Right cardiac atrium (tissue), 5 donors: Measurements from ENCODE around the gene MDK. TPM values are rescaled to one million over a fixed set of nuclear protein-coding genes. Genes with fewer than 3 reads are reported as not detected.
A peak's percentile ranks its signal among the peaks of the same experiment; 100 is the strongest.

Experiments used
- ATAC-seq, 2 donors: fragments of 200-7000 bp; cut with Tn5 transposase; one replicate each; pipeline versions ENCODE4 v1.8.0 to v1.9.1; 2020; ENCODE audit warnings: moderate library complexity in 2 of 2, mild to moderate bottlenecking in 1 of 2
- DNase-seq, 3 donors: peaks; one replicate each; pipeline ENCODE4 v3.0.0-alpha.2; 2020
- H3K27ac ChIP-seq: one replicate; pipeline ENCODE4 v1.5.1; 2013; ENCODE audit warnings: mild to moderate bottlenecking, low read length, control low read depth, moderate library complexity
- H3K27me3 ChIP-seq: one replicate; pipeline ENCODE4 v1.6.1; 2013; ENCODE audit not compliant: control insufficient read depth, insufficient read depth
- H3K4me1 ChIP-seq: one replicate; pipeline ENCODE4 v1.6.1; 2013; ENCODE audit warnings: low read length; ENCODE audit not compliant: control insufficient read depth, insufficient read depth
- H3K4me3 ChIP-seq: one replicate; pipeline ENCODE4 v1.5.1; 2013; ENCODE audit warnings: low read length, control low read depth
- H3K9me3 ChIP-seq: one replicate; pipeline ENCODE4 v1.6.1; 2013; ENCODE audit warnings: low read length; ENCODE audit not compliant: control insufficient read depth
- WGBS: extraction: QIAGEN DNeasy Blood & Tissue Kit; methylation state at CpG from one replicate; pipeline ENCODE4 v1.1.7; 2013; 5-methylcytosine and 5-hydroxymethylcytosine counted together
- intact Hi-C, 4 donors: fragments of 100-400 bp; cut with DNase I; formaldehyde crosslinking; loops; one replicate each; pipeline versions ENCODE4 v1.11.0 to v1.14.0; 2022 to 2023
- polyA plus RNA-seq: library from polyadenylated mRNA; stranded (reverse); fragments of 200-250 nt; gene quantifications from one replicate; pipeline ENCODE4 v1.2.3, GENCODE V29; 2013
- total RNA-seq, 4 donors: library from RNA; stranded (reverse); fragmentation: NEBNext Ultra II Directional; extraction: Animal tissue kit (Norgen Biotek cat#: 25700); gene quantifications; one replicate each; pipeline ENCODE4 v1.2.1, GENCODE V29; 2021
- donor health status: healthy with polysubstance abuse.
- donor health status: DM: no; HTN: yes; CAD: no.
- donor health status: DM: no; HTN: no; CAD: no.
- donor health status: DM: no; HTN: yes; CAD: no; lungs with severe emphysema.
- donor health status: DM: yes; HTN: yes; CAD: no.

Gene MDK
- total and polyA plus RNA-seq, 5 donors, result 9.9 to 18.8 (median 10.6) TPM

- intact Hi-C loops, result loop anchor here in 3 of 4 donors (5.0 kb wide), 2 partner anchors 141 to 146 kb away; no protein-coding TSS in a partner anchor
- Histone ChIP-seq H3K27ac (no peak overlapping the region), H3K27me3 (no peaks in the 10 kb centered on the region), H3K4me1 (no peaks in the 10 kb centered on the region), H3K9me3 (no peaks in the 10 kb centered on the region), H3K4me3 (peak overlapping the region; percentile 53)
- ATAC-seq, result no peak
- 2% methylated on average over 31 of the region's 31 CpGs for WGBS
- DNase-seq, result peak in 1 of 3 donors; percentile 62
Measured at GRCh38 chr11:46391186-46391577, 9.7 kb downstream of the MDK start.

DNA sequence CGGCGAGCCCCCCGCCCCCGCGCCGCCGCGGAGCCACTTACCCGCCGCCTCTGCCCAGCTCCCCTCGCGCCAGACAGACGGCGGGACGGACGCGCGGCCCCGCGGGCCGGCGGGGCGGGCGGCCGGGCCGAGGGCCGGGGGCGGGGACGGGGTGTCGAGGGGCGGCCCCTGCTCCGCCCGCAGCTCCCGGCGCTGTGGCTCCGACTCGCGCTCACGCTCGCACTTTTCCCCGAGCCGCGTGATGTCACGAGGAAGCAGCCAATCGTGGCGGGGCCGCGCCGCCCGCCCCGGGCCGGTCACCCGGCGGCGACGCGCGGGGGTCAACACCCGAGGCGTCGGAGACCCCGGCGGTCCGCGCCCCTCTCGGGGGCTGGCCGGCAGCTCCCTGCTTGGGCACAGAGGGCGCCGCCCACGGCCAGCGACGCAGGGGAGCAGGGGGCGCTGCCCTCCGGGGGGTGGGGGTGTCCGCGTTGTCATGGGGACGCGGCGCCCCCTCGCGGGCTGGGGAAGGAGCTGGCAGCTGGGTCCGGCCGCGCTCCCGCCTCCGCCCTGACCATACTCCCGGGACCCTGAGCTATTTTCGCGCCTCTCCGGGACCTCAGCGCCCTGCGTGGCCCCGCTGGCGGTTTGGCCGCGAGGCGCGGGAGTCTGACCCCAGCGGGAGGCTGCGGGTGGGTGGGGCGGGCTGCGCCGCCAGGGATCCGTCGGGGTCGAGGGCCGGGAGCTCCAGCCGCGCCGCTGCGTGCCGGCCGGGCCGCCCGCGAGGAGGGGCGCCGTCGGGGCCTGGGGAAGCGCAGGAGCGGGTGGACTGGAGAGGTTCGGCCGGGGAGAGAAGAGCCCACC lies 10.3 kb downstream of the MDK start, which contains the start of gene CHRM4:
TSS of gene CHRM4 (minus strand) at position 199 of the 843 bp plus-strand sequence. CDS start 5,219 bp downstream, outside the sequence.
- intact Hi-C loops, result loop anchor here in 3 of 4 donors (5.0 kb wide), 2 partner anchors 141 to 146 kb away; no protein-coding TSS in a partner anchor
- no peak for ATAC-seq

GRCh38 chr11:46392421-46393230 lies 11.2 kb downstream of the MDK start:
- peak; percentile 86 to 90 for ATAC-seq

More for the DNA sequence above, 10.3 kb downstream of the MDK start, which contains the start of gene CHRM4:
- peak in 2 of 3 donors; percentile 72 to 79 for DNase-seq
- no peaks in the 10 kb centered on the region for H3K9me3 ChIP-seq
- H3K4me3 ChIP-seq, result peak within 1 kb of the TSS; percentile 53
- WGBS, result 1% methylated on average over 117 of the region's 123 CpGs
- H3K27me3 ChIP-seq, result no peaks in the 10 kb centered on the region
- H3K4me1 ChIP-seq, result no peaks in the 10 kb centered on the region
- no peak within 1 kb of the TSS for H3K27ac ChIP-seq

DNA sequence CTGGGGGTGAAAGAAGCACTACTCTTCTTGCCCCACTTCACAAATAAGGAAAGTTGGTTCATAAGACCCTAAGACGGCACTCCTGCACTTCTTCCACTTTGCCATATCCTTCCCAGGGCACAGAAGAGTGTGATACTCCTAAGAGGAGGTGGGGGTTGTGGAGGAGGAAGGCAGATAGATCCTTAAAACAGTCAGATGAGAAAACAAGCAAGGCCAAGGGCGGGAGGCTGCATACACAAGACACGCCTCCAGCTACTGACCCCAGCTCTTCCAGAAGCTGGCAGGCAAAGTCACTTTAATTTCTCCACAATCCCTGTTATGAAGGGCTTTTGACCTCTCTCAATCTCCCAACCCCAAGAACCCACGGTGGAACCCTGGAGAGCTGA lies 11.8 kb downstream of the MDK start:
- ATAC-seq (no peak), DNase-seq (no peak)
- 68% methylated on average over 4 of the region's 4 CpGs for WGBS
- intact Hi-C loops, result loop anchor here in 3 of 4 donors (5.0 kb wide), 2 partner anchors 139 to 144 kb away; no protein-coding TSS in a partner anchor
- no peak overlapping the region for H3K4me3 ChIP-seq
- H3K4me1 ChIP-seq, result no peaks in the 10 kb centered on the region
- no peaks in the 10 kb centered on the region for H3K9me3 ChIP-seq
- H3K27ac ChIP-seq, result no peak overlapping the region
- no peaks in the 10 kb centered on the region for H3K27me3 ChIP-seq

More at GRCh38 chr11:46392421-46393230, 11.2 kb downstream of the MDK start:
- peak overlapping the region; percentile 53 for H3K4me3 ChIP-seq
- no peaks in the 10 kb centered on the region for H3K4me1 ChIP-seq
- H3K27me3 ChIP-seq, result no peaks in the 10 kb centered on the region
- no peaks in the 10 kb centered on the region for H3K9me3 ChIP-seq
- WGBS, result 2% methylated on average over 71 of the region's 71 CpGs
- no peak overlapping the region for H3K27ac ChIP-seq
- intact Hi-C loops, result loop anchor here in 3 of 4 donors (5.0 kb wide), 2 partner anchors 140 to 145 kb away; no protein-coding TSS in a partner anchor
- DNase-seq, result peak; percentile 88 to 95 (median 95)

DNA sequence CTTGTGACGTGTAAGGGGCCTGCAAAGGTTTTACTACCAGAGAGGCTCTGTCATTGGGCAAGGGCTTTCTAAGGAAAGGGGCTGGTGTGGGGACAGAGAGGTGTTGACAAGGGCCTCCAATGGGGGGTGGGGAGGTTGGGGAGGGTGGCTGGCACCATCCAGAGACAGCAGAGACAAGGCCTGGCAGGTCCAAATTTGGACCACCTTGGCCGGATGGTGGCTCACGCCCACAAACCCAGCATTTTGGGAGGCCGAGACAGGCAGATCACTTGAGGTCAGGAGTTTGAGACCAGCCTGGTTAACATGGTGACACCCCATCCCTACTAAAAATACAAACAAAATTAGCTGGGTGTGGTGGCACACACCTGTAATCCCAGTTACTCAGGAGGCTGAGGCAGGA lies 12.3 kb downstream of the MDK start:
- no peak overlapping the region for H3K27ac ChIP-seq
- H3K27me3 ChIP-seq, result no peaks in the 10 kb centered on the region
- H3K4me3 ChIP-seq, result no peak overlapping the region
- 81% methylated on average over 4 of the region's 4 CpGs for WGBS
- intact Hi-C loops, result loop anchor here in 3 of 4 donors (5.0 kb wide), 2 partner anchors 139 to 144 kb away; no protein-coding TSS in a partner anchor
- ATAC-seq (no peak), DNase-seq (peak in 2 of 3 donors; percentile 7 to 48)
- H3K4me1 ChIP-seq, result no peaks in the 10 kb centered on the region
- H3K9me3 ChIP-seq, result no peaks in the 10 kb centered on the region

DNA sequence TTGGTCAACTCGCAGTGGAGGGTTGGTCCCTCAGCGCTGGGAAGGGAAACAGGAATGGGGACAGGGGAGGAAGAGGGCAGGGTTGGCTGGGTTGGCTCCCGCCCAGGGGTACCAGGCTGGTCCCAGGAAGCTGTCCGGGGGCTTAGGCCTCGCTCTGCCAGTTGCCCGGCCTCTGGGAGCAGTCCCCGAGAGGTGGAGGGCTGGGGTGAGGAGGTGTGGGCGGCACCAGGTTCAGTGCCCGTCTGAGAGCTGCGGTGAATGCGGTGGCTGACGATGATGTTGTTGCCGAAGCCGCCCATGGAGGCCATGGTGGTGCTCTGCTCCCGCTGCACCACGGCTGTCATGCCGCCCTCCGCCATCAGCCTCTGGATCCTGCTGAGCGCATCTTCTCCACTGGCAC lies 16.1 kb downstream of the MDK start:
- Histone ChIP-seq H3K27ac (no peak overlapping the region), H3K4me3 (no peak overlapping the region), H3K4me1 (no peaks in the 10 kb centered on the region), H3K9me3 (no peaks in the 10 kb centered on the region), H3K27me3 (no peaks in the 10 kb centered on the region)
- intact Hi-C loops, result no loop called here
- DNase-seq (peak in 2 of 3 donors; percentile 33 to 53), ATAC-seq (no peak)
- WGBS, result 94% methylated on average over 19 of the region's 19 CpGs

- WGBS, result 51% methylated on average over 6 of the region's 6 CpGs
- ATAC-seq (no peak), DNase-seq (peak in 2 of 3 donors; percentile 26 to 39)
Measured at GRCh38 chr11:46402957-46403902, 21.8 kb downstream of the MDK start.

GRCh38 chr11:46404476-46405017 lies 23.1 kb downstream of the MDK start:
- Histone ChIP-seq H3K9me3 (no peaks in the 10 kb centered on the region), H3K27ac (no peak overlapping the region), H3K27me3 (no peaks in the 10 kb centered on the region), H3K4me1 (peaks cover 4% of the 10 kb centered on the region), H3K4me3 (no peak overlapping the region)
- DNase-seq, result peak in 1 of 3 donors; percentile 16
- ATAC-seq, result no peak
- intact Hi-C loops, result no loop called here
- 83% methylated on average over 5 of the region's 5 CpGs for WGBS

More at GRCh38 chr11:46402957-46403902, 21.8 kb downstream of the MDK start:
- intact Hi-C loops, result no loop called here
- no peak overlapping the region for H3K27ac ChIP-seq
- no peaks in the 10 kb centered on the region for H3K9me3 ChIP-seq
- peaks cover 4% of the 10 kb centered on the region for H3K4me1 ChIP-seq
- no peak overlapping the region for H3K4me3 ChIP-seq
- H3K27me3 ChIP-seq, result no peaks in the 10 kb centered on the region

DNA sequence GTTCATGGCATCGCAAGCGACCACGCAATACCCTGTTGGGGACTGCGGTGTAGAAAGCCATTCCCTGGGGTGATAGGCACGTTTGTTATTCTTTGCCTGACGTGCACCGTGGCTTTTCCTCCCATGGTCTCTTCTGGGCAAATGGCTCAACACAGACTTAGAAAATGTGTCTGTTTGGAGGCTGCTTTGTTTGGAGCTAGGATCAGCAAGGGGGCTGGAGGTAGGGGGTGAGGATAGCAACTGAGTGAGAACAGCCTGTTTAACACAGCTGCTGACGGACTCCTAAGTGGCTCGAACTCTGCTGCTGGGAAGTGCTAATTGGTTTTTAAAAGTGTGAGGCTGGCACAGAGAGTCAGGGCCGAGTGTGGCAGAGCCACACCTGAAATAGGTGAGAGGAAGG lies 26.2 kb downstream of the MDK start:
- no peak overlapping the region for H3K27ac ChIP-seq
- intact Hi-C loops, result no loop called here
- no peaks in the 10 kb centered on the region for H3K27me3 ChIP-seq
- H3K4me3 ChIP-seq, result no peak overlapping the region
- ATAC-seq (no peak), DNase-seq (no peak)
- no peaks in the 10 kb centered on the region for H3K9me3 ChIP-seq
- peaks cover 4% of the 10 kb centered on the region for H3K4me1 ChIP-seq
- WGBS, result 74% methylated on average over 10 of the region's 10 CpGs
